ENCODE results near the gene GRIK5.

The GRIK5 gene

DNA sequence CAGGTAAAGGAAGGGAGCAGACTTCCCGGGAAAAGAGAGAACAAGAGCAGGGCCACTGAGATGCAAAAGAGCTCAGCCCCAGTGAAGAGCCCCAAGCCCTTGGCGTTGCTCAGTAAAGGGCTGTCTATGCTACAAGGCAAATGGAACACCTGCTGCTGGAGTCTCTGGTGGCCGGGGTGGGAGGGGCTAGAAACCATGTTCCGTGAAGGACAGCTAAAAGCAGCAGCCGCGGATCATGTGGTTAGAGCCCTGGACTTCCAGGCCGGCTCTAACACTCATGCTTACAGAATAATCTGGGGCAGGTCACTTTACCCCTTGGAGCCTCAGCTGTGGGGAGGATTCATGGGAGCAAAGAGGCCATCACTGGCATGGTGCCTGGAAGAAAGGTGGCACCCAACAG, 44.4 kb upstream of the GRIK5 start:
- Mint-ChIP-seq H3K9me3 (no peaks in the 10 kb centered on the region), H3K27ac (peak overlapping the region in 1 of 3 experiments; percentile 43), H3K36me3 (ENCODE audit: low read depth) (no peaks in the 10 kb centered on the region), H3K27me3 (ENCODE audit: low read depth) (peaks cover 6% of the 10 kb centered on the region), H3K4me1 (peaks cover 17% of the 10 kb centered on the region), H3K4me3 (no peak overlapping the region)
- TF ChIP-seq, protein P1, sequence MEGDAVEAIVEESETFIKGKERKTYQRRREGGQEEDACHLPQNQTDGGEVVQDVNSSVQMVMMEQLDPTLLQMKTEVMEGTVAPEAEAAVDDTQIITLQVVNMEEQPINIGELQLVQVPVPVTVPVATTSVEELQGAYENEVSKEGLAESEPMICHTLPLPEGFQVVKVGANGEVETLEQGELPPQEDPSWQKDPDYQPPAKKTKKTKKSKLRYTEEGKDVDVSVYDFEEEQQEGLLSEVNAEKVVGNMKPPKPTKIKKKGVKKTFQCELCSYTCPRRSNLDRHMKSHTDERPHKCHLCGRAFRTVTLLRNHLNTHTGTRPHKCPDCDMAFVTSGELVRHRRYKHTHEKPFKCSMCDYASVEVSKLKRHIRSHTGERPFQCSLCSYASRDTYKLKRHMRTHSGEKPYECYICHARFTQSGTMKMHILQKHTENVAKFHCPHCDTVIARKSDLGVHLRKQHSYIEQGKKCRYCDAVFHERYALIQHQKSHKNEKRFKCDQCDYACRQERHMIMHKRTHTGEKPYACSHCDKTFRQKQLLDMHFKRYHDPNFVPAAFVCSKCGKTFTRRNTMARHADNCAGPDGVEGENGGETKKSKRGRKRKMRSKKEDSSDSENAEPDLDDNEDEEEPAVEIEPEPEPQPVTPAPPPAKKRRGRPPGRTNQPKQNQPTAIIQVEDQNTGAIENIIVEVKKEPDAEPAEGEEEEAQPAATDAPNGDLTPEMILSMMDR (IDR thresholded peaks at IDR 0.05; ENCODE audit: unreplicated experiment in 3 of 3), result no peak

DNA sequence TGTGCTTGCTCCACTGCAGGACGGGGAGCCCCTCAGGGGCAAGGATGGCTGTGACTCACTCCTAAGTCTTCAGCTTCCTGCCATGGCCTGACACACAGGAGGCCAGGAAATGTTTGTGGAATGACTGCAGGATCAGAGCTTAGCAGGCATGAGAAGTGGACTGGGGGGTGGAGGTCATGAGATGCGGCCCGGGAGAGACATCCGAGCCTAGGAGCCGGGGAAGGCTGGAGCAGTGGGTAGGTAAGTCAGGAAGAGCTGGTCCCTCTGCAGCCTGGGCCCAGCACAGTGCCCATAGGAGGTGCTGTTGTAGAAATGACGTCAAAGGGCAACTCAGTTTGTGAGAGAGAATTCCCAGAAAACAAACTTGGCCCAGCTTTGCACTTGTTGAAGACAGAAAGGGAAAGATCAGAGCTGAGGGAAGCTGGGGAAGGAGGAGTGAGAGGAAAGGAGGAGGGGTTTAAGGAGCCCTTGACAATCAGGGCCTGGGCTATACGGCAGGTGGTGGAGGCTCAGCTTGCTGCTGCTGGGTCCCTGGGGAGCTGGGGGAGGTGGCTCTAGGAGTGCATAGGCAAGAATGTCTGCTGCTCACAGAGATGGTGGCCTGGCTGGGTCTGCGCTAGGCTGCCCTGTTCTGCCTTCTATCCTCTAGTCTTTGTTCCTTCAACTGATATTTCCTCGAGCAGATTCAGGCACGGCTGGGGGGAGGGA, 43.8 kb upstream of the GRIK5 start:
- no peaks in the 10 kb centered on the region for H3K36me3 Mint-ChIP-seq (ENCODE audit: low read depth)
- H3K27me3 Mint-ChIP-seq (ENCODE audit: low read depth), result peaks cover 6% of the 10 kb centered on the region
- peak overlapping the region in 1 of 3 experiments; percentile 43 for H3K27ac Mint-ChIP-seq
- TF ChIP-seq, protein P1 (IDR thresholded peaks at IDR 0.05; ENCODE audit: unreplicated experiment in 3 of 3), result no peak
- no peak overlapping the region for H3K4me3 Mint-ChIP-seq
- peaks cover 17% of the 10 kb centered on the region for H3K4me1 Mint-ChIP-seq
- no peaks in the 10 kb centered on the region for H3K9me3 Mint-ChIP-seq

DNA sequence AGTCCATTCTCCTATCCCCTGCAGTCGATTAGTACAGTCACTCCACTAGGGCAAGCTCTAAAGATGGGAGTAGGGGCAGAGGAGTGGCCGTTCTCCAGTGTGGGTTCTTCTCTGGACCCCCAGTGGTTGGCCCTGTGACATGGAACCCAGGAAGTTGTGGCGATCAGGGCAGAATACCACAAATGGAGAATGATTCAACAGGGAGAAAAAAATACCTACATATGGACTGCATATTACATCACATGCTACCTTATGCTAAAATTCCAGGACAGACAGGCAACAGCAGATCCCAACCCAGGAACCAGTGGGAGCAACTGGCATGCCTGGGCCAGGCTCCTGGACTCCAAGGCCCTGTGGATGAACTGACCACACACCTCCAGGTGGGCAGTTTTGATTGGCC, 41.8 kb upstream of the GRIK5 start:
- H3K27me3 Mint-ChIP-seq (ENCODE audit: low read depth), result peaks cover 12% of the 10 kb centered on the region
- no peaks in the 10 kb centered on the region for H3K36me3 Mint-ChIP-seq (ENCODE audit: low read depth)
- H3K27ac Mint-ChIP-seq, result no peak overlapping the region
- no peaks in the 10 kb centered on the region for H3K9me3 Mint-ChIP-seq
- H3K4me1 Mint-ChIP-seq, result peaks cover 17% of the 10 kb centered on the region
- H3K4me3 Mint-ChIP-seq, result no peak overlapping the region
- TF ChIP-seq, protein P1 (IDR thresholded peaks at IDR 0.05; ENCODE audit: unreplicated experiment in 3 of 3), result no peak

GRCh38 chr19:42111384-42111783, 41.4 kb upstream of the GRIK5 start:
- no peaks in the 10 kb centered on the region for H3K9me3 Mint-ChIP-seq
- peaks cover 15% of the 10 kb centered on the region for H3K27me3 Mint-ChIP-seq (ENCODE audit: low read depth)
- H3K27ac Mint-ChIP-seq, result no peak overlapping the region
- no peaks in the 10 kb centered on the region for H3K36me3 Mint-ChIP-seq (ENCODE audit: low read depth)
- H3K4me3 Mint-ChIP-seq, result no peak overlapping the region
- peaks cover 17% of the 10 kb centered on the region for H3K4me1 Mint-ChIP-seq
- TF ChIP-seq, protein P1 (IDR thresholded peaks at IDR 0.05; ENCODE audit: unreplicated experiment in 3 of 3), result no peak

DNA sequence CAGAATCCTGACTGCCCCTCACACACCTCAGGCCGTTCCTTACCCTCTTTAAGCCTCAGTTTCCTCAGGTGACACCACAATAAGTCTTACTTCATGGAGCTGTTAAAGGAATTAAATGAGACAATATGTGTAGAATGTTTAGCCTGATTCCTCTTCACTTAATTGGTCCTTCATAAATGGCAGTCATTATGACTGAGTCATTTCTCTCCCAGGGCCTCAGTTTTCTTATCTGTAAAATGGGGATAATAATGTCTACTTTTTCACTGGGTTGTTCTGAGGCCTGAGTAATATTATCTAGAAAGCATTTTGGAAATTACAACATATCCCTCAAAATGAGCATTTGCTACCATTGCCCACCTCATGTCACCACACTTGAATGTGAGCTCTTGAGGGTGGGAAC, 40.7 kb upstream of the GRIK5 start:
- TF ChIP-seq, protein P1 (IDR thresholded peaks at IDR 0.05; ENCODE audit: unreplicated experiment in 3 of 3), result no peak
- Mint-ChIP-seq H3K4me1 (peaks cover 17% of the 10 kb centered on the region), H3K4me3 (no peak overlapping the region), H3K27ac (no peak overlapping the region), H3K27me3 (ENCODE audit: low read depth) (peaks cover 22% of the 10 kb centered on the region), H3K36me3 (ENCODE audit: low read depth) (no peaks in the 10 kb centered on the region), H3K9me3 (no peaks in the 10 kb centered on the region)

- H3K27ac Mint-ChIP-seq, result no peak overlapping the region
Observed at GRCh38 chr19:42109896-42110295, 39.9 kb upstream of the GRIK5 start.

More at GRCh38 chr19:42109896-42110295, 39.9 kb upstream of the GRIK5 start:
- Mint-ChIP-seq H3K36me3 (ENCODE audit: low read depth) (no peaks in the 10 kb centered on the region), H3K27me3 (ENCODE audit: low read depth) (peaks cover 30% of the 10 kb centered on the region), H3K4me1 (peaks cover 11% of the 10 kb centered on the region), H3K4me3 (no peak overlapping the region), H3K9me3 (no peaks in the 10 kb centered on the region)
- TF ChIP-seq, protein P1 (IDR thresholded peaks at IDR 0.05; ENCODE audit: unreplicated experiment in 3 of 3), result no peak

Data from nephron (organoid).